Measurements from ENCODE around the gene MAN1B1. TPM values are rescaled to one million over a fixed set of nuclear protein-coding genes. Genes with fewer than 3 reads are reported as not detected.

MAN1B1 gene
- total and polyA plus RNA-seq, 4 donors, result 19.9 to 31.8 (median 26.5) TPM

- Histone ChIP-seq H3K4me1 (ENCODE audit: control insufficient read depth in 4 of 4, insufficient read depth in 4 of 4, low read length in 3 of 4) (peaks cover 6 to 39% (median 13%) of the 10 kb centered on the region in 4 donors), H3K27me3 (ENCODE audit: control insufficient read depth in 4 of 4, insufficient read depth in 4 of 4, low read length in 3 of 4) (peaks cover 6 to 14% (median 8%) of the 10 kb centered on the region in 4 donors)
- TF ChIP-seq FOXA2 (IDR thresholded peaks at IDR 0.05) (no peak), RAD21 (IDR thresholded peaks at IDR 0.05) (peak; percentile 52 to 76)
- TF ChIP-seq, protein P1, sequence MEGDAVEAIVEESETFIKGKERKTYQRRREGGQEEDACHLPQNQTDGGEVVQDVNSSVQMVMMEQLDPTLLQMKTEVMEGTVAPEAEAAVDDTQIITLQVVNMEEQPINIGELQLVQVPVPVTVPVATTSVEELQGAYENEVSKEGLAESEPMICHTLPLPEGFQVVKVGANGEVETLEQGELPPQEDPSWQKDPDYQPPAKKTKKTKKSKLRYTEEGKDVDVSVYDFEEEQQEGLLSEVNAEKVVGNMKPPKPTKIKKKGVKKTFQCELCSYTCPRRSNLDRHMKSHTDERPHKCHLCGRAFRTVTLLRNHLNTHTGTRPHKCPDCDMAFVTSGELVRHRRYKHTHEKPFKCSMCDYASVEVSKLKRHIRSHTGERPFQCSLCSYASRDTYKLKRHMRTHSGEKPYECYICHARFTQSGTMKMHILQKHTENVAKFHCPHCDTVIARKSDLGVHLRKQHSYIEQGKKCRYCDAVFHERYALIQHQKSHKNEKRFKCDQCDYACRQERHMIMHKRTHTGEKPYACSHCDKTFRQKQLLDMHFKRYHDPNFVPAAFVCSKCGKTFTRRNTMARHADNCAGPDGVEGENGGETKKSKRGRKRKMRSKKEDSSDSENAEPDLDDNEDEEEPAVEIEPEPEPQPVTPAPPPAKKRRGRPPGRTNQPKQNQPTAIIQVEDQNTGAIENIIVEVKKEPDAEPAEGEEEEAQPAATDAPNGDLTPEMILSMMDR (IDR thresholded peaks at IDR 0.05; ENCODE audit: low read depth, low read length, missing input control), result peak; percentile 56
These were observed 37.0 kb upstream of the MAN1B1 start for GRCh38 chr9:137049544-137050449.

GRCh38 chr9:137050570-137050969, 36.2 kb upstream of the MAN1B1 start:
- no peak for DNase-seq (ENCODE audit: low spot score)
- Histone ChIP-seq H3K4me1 (ENCODE audit: control insufficient read depth in 4 of 4, insufficient read depth in 4 of 4, low read length in 3 of 4) (peaks cover 13 to 43% (median 20%) of the 10 kb centered on the region in 4 donors), H3K27me3 (ENCODE audit: control insufficient read depth in 4 of 4, insufficient read depth in 4 of 4, low read length in 3 of 4) (peaks cover 0 to 11% (median 8%) of the 10 kb centered on the region in 4 donors), H3K9me3 (ENCODE audit: control insufficient read depth in 4 of 4, low read length in 3 of 4) (no peaks in the 10 kb centered on the region), H3K4me3 (ENCODE audit: low read depth in 1 of 3, low read length in 3 of 3) (no peak overlapping the region), H3K36me3 (ENCODE audit: control insufficient read depth in 4 of 4, insufficient read depth in 3 of 4, low read depth in 1 of 4, low read length in 3 of 4) (no peaks in the 10 kb centered on the region), H3K27ac (ENCODE audit: low read depth in 1 of 2, low read length in 2 of 2) (no peak overlapping the region), H3K9ac (ENCODE audit: low read depth in 1 of 2, low read length in 2 of 2) (no peak overlapping the region)
- 85% methylated on average over 5 of the region's 5 CpGs for WGBS
- TF ChIP-seq MAX (IDR thresholded peaks at IDR 0.05) (no peak), TAF1 (conservative IDR thresholded peaks at IDR 0.05) (no peak), ZBTB33 (IDR thresholded peaks at IDR 0.05) (no peak), RXRA (IDR thresholded peaks at IDR 0.05) (no peak)
- TF ChIP-seq, protein P1 (IDR thresholded peaks at IDR 0.05; ENCODE audit: low read depth, low read length, missing input control), result no peak

More at GRCh38 chr9:137049544-137050449, 37.0 kb upstream of the MAN1B1 start:
- Histone ChIP-seq H3K9ac (ENCODE audit: low read depth in 1 of 2, low read length in 2 of 2) (no peak overlapping the region), H3K9me3 (ENCODE audit: control insufficient read depth in 4 of 4, low read length in 3 of 4) (no peaks in the 10 kb centered on the region), H3K27ac (ENCODE audit: low read depth in 1 of 2, low read length in 2 of 2) (no peak overlapping the region), H3K36me3 (ENCODE audit: control insufficient read depth in 4 of 4, insufficient read depth in 3 of 4, low read depth in 1 of 4, low read length in 3 of 4) (no peaks in the 10 kb centered on the region), H3K4me3 (ENCODE audit: low read depth in 1 of 3, low read length in 3 of 3) (no peak overlapping the region)
- WGBS, result 48% methylated on average over 38 of the region's 38 CpGs
- peak; percentile 68 for DNase-seq (ENCODE audit: low spot score)
